Activated CD8-positive, alpha-beta memory T cell treated with anti-CD3 and anti-CD28 coated beads for 4 hours (primary cell): ENCODE results near the gene CCDC112.
"Not testable (repeated sequence)": the region's sequence is repeated elsewhere in the genome, so short reads cannot be mapped to it uniquely, and the experiment has no call there.

Experiments
- DNase-seq, 2 donors: peaks; one replicate each; pipeline ENCODE4 v3.0.0-alpha.2; 2020; ENCODE audit warnings: low read depth in 2 of 2

The CCDC112 gene

DNA sequence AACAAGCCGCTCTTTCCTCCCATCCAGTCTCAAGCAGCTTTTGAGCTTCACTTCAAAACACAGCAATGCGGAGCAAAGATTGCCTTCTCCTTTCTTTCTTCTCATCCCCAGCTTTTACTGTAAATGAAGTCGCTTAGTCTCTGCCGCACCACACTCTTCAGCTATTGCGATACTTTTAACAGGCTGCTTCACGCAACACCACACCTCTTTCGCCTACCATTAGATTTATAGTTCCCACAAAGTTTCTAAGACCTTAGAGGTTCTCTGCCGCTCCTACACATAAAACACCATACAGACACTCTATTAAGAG, 34.5 kb downstream of the CCDC112 start:
- DNase-seq, result no peak

- no peak for DNase-seq
Observed at GRCh38 chr5:115260248-115260647, 36.2 kb downstream of the CCDC112 start.

GRCh38 chr5:115257981-115258380, 38.5 kb downstream of the CCDC112 start:
- no peak for DNase-seq

- DNase-seq, result not testable (repeated sequence)
Observed at GRCh38 chr5:115249379-115249778, 47.1 kb downstream of the CCDC112 start.

- DNase-seq, result no peak
Observed at GRCh38 chr5:115246361-115246991, 50.0 kb downstream of the CCDC112 start.

DNA sequence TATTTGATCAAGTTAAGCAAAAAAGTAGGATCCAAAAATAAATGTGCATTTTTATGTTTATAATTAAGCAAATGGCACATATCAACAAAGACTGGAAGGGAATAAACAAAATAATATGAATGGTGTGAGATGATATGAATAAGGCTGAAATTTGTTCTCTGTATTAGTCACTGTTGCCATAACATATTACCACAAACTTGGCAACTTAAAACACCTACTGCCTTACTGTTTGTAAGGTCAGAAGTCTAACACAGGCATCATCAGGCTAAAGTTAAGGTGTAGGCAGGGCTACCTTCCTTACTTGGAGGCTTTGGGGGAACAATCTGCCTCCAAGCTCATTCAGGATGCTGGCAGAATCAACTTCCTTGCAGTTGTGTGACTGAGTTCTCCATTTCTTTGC, 53.0 kb downstream of the CCDC112 start:
- no peak for DNase-seq

DNA sequence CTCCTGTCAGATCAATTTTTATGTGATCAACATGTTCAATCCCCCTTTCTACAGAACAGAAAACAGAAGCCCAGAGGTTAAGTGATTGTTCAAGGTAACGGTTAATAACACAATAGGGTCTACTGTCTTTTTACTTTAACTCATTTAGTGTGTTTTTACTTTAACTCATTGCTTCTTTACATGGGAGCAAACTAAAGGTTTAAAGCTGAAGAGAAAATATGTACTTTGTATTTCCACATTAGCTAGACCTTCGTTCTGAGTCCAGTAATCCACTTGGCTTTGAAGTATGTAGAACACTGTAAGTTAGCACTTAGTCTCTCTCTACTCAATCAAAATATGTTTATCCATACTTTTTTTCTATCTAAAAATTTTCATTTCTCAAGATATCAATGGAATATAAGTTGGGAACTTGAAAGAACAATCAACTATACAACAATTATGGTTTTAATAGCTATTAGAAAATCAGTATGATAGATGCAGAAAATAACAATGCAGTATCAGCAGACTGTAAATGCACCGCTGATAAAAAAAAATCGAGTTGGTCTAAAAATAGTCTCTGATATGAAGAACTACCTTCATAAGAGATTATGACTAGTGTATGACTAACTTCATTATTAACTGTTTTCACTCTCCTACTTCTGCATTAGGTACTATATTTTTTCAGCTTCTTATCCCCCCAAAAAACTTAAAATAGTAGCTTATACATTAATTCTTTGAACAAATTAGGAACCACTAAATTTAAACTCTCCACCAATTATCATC, 54.4 kb downstream of the CCDC112 start:
- no peak for DNase-seq

- DNase-seq, result no peak
Observed at GRCh38 chr5:115237066-115237465, 59.4 kb downstream of the CCDC112 start.

- DNase-seq, result no peak
Observed at GRCh38 chr5:115236599-115236998, 59.9 kb downstream of the CCDC112 start.

DNA sequence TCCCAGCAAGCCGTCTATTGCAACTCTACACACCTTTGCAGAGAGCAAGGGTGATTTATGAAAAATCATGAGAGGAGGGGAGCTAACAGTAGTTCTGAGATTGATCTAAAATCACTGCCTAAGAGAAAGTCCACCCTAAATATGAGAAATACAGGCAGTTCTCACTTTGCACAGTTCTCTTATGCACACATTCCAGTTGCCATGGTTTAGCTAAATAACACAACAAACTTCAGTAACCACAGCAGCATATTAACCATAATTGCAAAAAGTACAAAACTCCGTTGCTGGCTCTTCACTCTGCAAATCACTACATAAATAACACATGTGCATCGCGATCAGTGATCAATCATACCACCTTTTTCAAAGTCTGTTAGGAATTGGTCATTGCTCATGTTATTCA, 64.9 kb downstream of the CCDC112 start:
- no peak for DNase-seq

DNA sequence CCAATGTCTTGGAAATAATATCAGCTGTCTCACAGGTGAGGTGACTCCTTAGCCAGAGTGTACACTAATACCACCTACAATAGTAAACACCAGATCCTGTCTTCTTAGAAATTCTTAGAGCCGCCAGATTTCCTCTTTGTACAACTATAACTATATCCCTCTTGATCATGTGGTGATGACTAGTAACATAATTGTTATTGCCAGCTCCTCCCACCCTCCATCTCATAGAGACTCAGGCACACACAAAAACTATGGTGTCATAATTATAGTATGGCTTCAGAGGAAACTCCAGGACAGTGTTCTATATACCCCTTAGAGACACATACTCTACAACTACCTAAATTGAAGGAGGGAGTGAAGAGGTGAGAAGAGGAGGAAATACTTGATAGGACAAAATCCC, 66.8 kb downstream of the CCDC112 start:
- no peak for DNase-seq

- DNase-seq, result no peak
Observed at GRCh38 chr5:115227281-115227680, 69.2 kb downstream of the CCDC112 start.
